Fibroblast of lung (primary cell): ENCODE measurements around the gene CCDC80.

Experiments
- CTCF ChIP-seq, 2 donors: IDR thresholded peaks in 1 of 2; conservative IDR thresholded peaks in 1 of 2; 1 replicate in 1 of 2; 2 replicates in 1 of 2; pipeline ENCODE4 v1.5.1; 2011 to 2012; ENCODE audit warnings: low read length in 2 of 2, control low read depth in 1 of 2, inconsistent platforms in 1 of 2, low read depth in 1 of 2, mild to moderate bottlenecking in 1 of 2
- EZH2 ChIP-seq: IDR thresholded peaks from 2 replicates; pipeline ENCODE4 v1.5.1; 2012; ENCODE audit warnings: low read length, control low read depth, mild to moderate bottlenecking; ENCODE audit errors: missing control alignments

- TF ChIP-seq CTCF (conservative IDR thresholded peaks at IDR 0.05 in 1 of 2, IDR thresholded peaks at IDR 0.05 in 1 of 2; ENCODE audit: low read depth in 1 of 2, low read length in 2 of 2) = no peak
- TF ChIP-seq EZH2 = no peak
Observed at GRCh38 chr3:112550859-112551258, 90.1 kb downstream of the CCDC80 start.
